Endothelial cell of umbilical vein (primary cell): ENCODE data around the gene LZTS3. TPM values are rescaled to one million over a fixed set of nuclear protein-coding genes. Genes with fewer than 3 reads are reported as not detected.
"Not testable (repeated sequence)": the region's sequence is repeated elsewhere in the genome, so short reads cannot be mapped to it uniquely, and the experiment has no call there.

Experiments used
- BruUV-seq: library from RNA; stranded (reverse); fragments of 400-500 nt; replicated peaks from 2 replicates; lab custom pipeline; 2021; lab: Mats Ljungman, UMichigan
- CTCF ChIA-PET: fragments of 300-600, 350-600 bp; sonication (Branson Sonifier 250); formaldehyde crosslinking; loops from one replicate; lab custom pipeline; 2021; ENCODE audit warnings: antibody characterized with exemption, inconsistent platforms; lab: Charles Lee
- POLR2A ChIA-PET: fragments of 300-600, 350-600 bp; sonication (Branson Sonifier 250); formaldehyde crosslinking; loops from one replicate; lab custom pipeline; 2021; ENCODE audit warnings: antibody characterized with exemption, inconsistent platforms; lab: Charles Lee
- DNase-seq: peaks from one replicate; pipeline ENCODE4 v3.0.0-alpha.2; 2011; ENCODE audit warnings: low read depth, low spot score
- FAIRE-seq: peaks from 2 replicates; lab custom pipeline; 2011; peaks lifted over from hg19 to GRCh38; lab: Jason Lieb, UNC
- H2AFZ ChIP-seq: 2 replicates; pipeline ENCODE4 v1.6.0; 2012; ENCODE audit warnings: low read depth, low read length, control low read depth, inconsistent platforms
- H3K27ac ChIP-seq: 2 replicates; pipeline ENCODE4 v1.5.1; 2011; ENCODE audit warnings: low read depth, mild to moderate bottlenecking, control low read depth, low read length, moderate library complexity; ENCODE audit not compliant: insufficient read depth
- H3K27me3 ChIP-seq, 2 experiments: 2 replicates each; pipeline versions ENCODE4 v1.6.0 to v1.6.1; 2011; ENCODE audit warnings: low read length in 2 of 2, mixed read lengths in 1 of 2; ENCODE audit not compliant: control insufficient read depth in 2 of 2, insufficient read depth in 2 of 2
- H3K36me3 ChIP-seq, 2 experiments: 2 replicates in 1 of 2; 3 replicates in 1 of 2; pipeline ENCODE4 v1.5.1; 2011; ENCODE audit warnings: low read length in 2 of 2, mild to moderate bottlenecking in 1 of 2, moderate library complexity in 1 of 2; ENCODE audit not compliant: control insufficient read depth in 2 of 2, insufficient read depth in 2 of 2; ENCODE audit errors: extremely low read depth in 1 of 2
- H3K4me1 ChIP-seq: 3 replicates; pipeline ENCODE4 v1.5.1; 2011; ENCODE audit warnings: mild to moderate bottlenecking, low read length; ENCODE audit not compliant: control insufficient read depth, insufficient read depth; ENCODE audit errors: extremely low read depth
- H3K4me2 ChIP-seq: 2 replicates; pipeline ENCODE4 v1.6.1; 2011; ENCODE audit warnings: low read length, control low read depth, mixed read lengths; ENCODE audit not compliant: insufficient read depth
- H3K4me3 ChIP-seq, 3 experiments: fragments of 200-600 bp in 1 of 3; sonication (generic), shearing (Covaris generic) in 1 of 3; replicated peaks in 1 of 3; 2 replicates each; pipeline ENCODE4 v1.5.1; 2011 to 2016; ENCODE audit warnings: control low read depth in 3 of 3, low read length in 3 of 3, mild to moderate bottlenecking in 2 of 3, inconsistent platforms in 1 of 3, low read depth in 1 of 3, moderate library complexity in 1 of 3; ENCODE audit not compliant: insufficient read depth in 1 of 3
- H3K79me2 ChIP-seq: 2 replicates; pipeline ENCODE4 v1.6.0; 2012; ENCODE audit warnings: low read length, inconsistent platforms; ENCODE audit not compliant: control insufficient read depth, insufficient read depth
- H3K9ac ChIP-seq: replicated peaks from 2 replicates; pipeline ENCODE3; 2011; ENCODE audit warnings: low read length, control low read depth; ENCODE audit not compliant: insufficient read depth; ENCODE audit errors: extremely low read depth
- H3K9me1 ChIP-seq: replicated peaks from 3 replicates; pipeline ENCODE4 v1.6.0; 2011; ENCODE audit warnings: mild to moderate bottlenecking, low read length; ENCODE audit not compliant: control insufficient read depth, insufficient read depth; ENCODE audit errors: extremely low read depth
- H3K9me3 ChIP-seq: replicated peaks from 2 replicates; pipeline ENCODE4 v1.5.1; 2012; ENCODE audit warnings: low read length, inconsistent platforms; ENCODE audit not compliant: control insufficient read depth, insufficient read depth
- H4K20me1 ChIP-seq: replicated peaks from 2 replicates; pipeline ENCODE3; 2011; ENCODE audit warnings: mild to moderate bottlenecking, low read length; ENCODE audit not compliant: control insufficient read depth, insufficient read depth; ENCODE audit errors: extremely low read depth
- EZH2 ChIP-seq: IDR thresholded peaks from 2 replicates; pipeline ENCODE4 v1.6.1; 2012; ENCODE audit warnings: borderline replicate concordance, low read depth, mild to moderate bottlenecking, moderate library complexity, low read length, inconsistent platforms; ENCODE audit not compliant: severe bottlenecking
- FOS ChIP-seq: IDR thresholded peaks from 2 replicates; pipeline ENCODE4 v1.6.1; 2011; ENCODE audit warnings: mild to moderate bottlenecking, low read length, moderate library complexity, borderline replicate concordance; ENCODE audit not compliant: insufficient read depth
- GATA2 ChIP-seq: IDR thresholded peaks from 2 replicates; pipeline ENCODE4 v1.7.0; 2011; ENCODE audit warnings: low read depth, mild to moderate bottlenecking, moderate library complexity, mixed read lengths, low read length; ENCODE audit not compliant: insufficient read length, insufficient read depth
- JUN ChIP-seq: IDR thresholded peaks from 2 replicates; pipeline ENCODE4 v1.6.1; 2011; ENCODE audit warnings: borderline replicate concordance, low read depth; ENCODE audit not compliant: insufficient read length, insufficient read depth
- MYC ChIP-seq: IDR thresholded peaks from one replicate; pipeline ENCODE4 v1.6.1; 2011; ENCODE audit warnings: mild to moderate bottlenecking, low read depth, low read length
- POLR2A ChIP-seq: IDR thresholded peaks from 2 replicates; pipeline ENCODE4 v1.6.1; 2012; ENCODE audit warnings: low read depth, mild to moderate bottlenecking, control low read depth, low read length
- POLR2AphosphoS5 ChIP-seq: IDR thresholded peaks from 2 replicates; pipeline ENCODE4 v1.6.1; 2012; ENCODE audit warnings: low read depth, mild to moderate bottlenecking, control low read depth, low read length, moderate library complexity; ENCODE audit not compliant: insufficient read depth
- dilution Hi-C: fragments of 300-500 bp; cut with MboI; formaldehyde crosslinking; loops from one replicate; pipeline ENCODE4 v1.15.0; 2019; ENCODE audit warnings: low sequenced_read_pairs; ENCODE audit not compliant: extremely low pct_ligation_motif_present
- intact Hi-C: fragments of 100-400 bp; cut with micrococcal nuclease; formaldehyde crosslinking; loops from one replicate; pipeline ENCODE4 v1.10.0; 2022
- polyA plus RNA-seq, 4 experiments: library from polyadenylated mRNA; depleted of rRNA in 3 of 4; stranded (reverse) in 3 of 4; unstranded in 1 of 4; fragments of >200 nt; gene quantifications; 2 replicates each; pipeline versions ENCODE4 v1.2.1 to v1.2.3, GENCODE V29; 2011 to 2012; ENCODE audit warnings: missing spikeins in 1 of 4
- total RNA-seq: library from RNA; stranded (reverse); gene quantifications from 2 replicates; pipeline ENCODE4 v1.2.3, GENCODE V29; 2021
- TF ChIP-seq, protein P1 (sequence below), 2 donors: IDR thresholded peaks; 1 replicate in 1 of 2; 2 replicates in 1 of 2; pipeline ENCODE4 v1.5.1; 2011; ENCODE audit warnings: low read length in 2 of 2, mild to moderate bottlenecking in 2 of 2, moderate library complexity in 2 of 2, control low read depth in 1 of 2, inconsistent platforms in 1 of 2, low read depth in 1 of 2; ENCODE audit not compliant: insufficient read depth in 1 of 2; ENCODE audit errors: extremely low read depth in 1 of 2
- TF ChIP-seq, protein P2 (sequence below): IDR thresholded peaks from 2 replicates; pipeline ENCODE4 v1.6.1; 2011; ENCODE audit not compliant: insufficient read depth, insufficient read length

LZTS3 gene
- total and polyA plus RNA-seq, 2 donors (not counting 3 experiments of a cell fraction or from before 2014, with no cell fraction given), result 4.5 to 5.7 TPM

GRCh38 chr20:3183896-3184612 is 10.7 kb upstream of the LZTS3 start:
- Histone ChIP-seq H3K27ac (no peak overlapping the region), H3K4me2 (no peak overlapping the region), H3K9me3 (no peaks in the 10 kb centered on the region), H3K27me3 (no peaks in the 10 kb centered on the region), H3K9me1 (no peaks in the 10 kb centered on the region), H3K79me2 (no peaks in the 10 kb centered on the region), H4K20me1 (no peaks in the 10 kb centered on the region), H3K4me1 (peaks cover 3% of the 10 kb centered on the region), H2AFZ (no peak overlapping the region), H3K4me3 (no peak overlapping the region), H3K36me3 (no peaks in the 10 kb centered on the region), H3K9ac (no peak overlapping the region)
- intact Hi-C loops (no loop called here), dilution Hi-C loops (no loop called here)
- POLR2A ChIA-PET, result interaction anchor here (0.7 kb wide), 1 partner anchor 36 kb away, joined by 8 read pairs; no protein-coding TSS in a partner anchor
- no TSS peak for BruUV-seq
- FAIRE-seq (no peak), DNase-seq (no peak)
- CTCF ChIA-PET, result interaction anchor here (0.6 to 0.9 kb wide), 2 partner anchors 9 to 130 kb away, joined by 3 read pairs; no protein-coding TSS in a partner anchor
- TF ChIP-seq, protein P1, sequence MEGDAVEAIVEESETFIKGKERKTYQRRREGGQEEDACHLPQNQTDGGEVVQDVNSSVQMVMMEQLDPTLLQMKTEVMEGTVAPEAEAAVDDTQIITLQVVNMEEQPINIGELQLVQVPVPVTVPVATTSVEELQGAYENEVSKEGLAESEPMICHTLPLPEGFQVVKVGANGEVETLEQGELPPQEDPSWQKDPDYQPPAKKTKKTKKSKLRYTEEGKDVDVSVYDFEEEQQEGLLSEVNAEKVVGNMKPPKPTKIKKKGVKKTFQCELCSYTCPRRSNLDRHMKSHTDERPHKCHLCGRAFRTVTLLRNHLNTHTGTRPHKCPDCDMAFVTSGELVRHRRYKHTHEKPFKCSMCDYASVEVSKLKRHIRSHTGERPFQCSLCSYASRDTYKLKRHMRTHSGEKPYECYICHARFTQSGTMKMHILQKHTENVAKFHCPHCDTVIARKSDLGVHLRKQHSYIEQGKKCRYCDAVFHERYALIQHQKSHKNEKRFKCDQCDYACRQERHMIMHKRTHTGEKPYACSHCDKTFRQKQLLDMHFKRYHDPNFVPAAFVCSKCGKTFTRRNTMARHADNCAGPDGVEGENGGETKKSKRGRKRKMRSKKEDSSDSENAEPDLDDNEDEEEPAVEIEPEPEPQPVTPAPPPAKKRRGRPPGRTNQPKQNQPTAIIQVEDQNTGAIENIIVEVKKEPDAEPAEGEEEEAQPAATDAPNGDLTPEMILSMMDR (IDR thresholded peaks at IDR 0.05; ENCODE audit: extremely low read depth in 1 of 2, insufficient read depth in 1 of 2, low read depth in 1 of 2, low read length in 2 of 2), result no peak
- TF ChIP-seq GATA2 (no peak), MYC (no peak), POLR2AphosphoS5 (no peak), POLR2A (no peak), FOS (no peak), JUN (no peak), EZH2 (no peak)
- TF ChIP-seq, protein P2, sequence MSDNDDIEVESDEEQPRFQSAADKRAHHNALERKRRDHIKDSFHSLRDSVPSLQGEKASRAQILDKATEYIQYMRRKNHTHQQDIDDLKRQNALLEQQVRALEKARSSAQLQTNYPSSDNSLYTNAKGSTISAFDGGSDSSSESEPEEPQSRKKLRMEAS, result no peak

- POLR2A ChIA-PET, H3K4me1 ChIP-seq, H4K20me1 ChIP-seq, dilution Hi-C loops, H3K79me2 ChIP-seq, H3K9ac ChIP-seq, intact Hi-C loops, H3K27me3 ChIP-seq, FAIRE-seq, H3K4me2 ChIP-seq, DNase-seq, H3K36me3 ChIP-seq, H3K4me3 ChIP-seq, CTCF ChIA-PET, H3K9me1 ChIP-seq, BruUV-seq, H2AFZ ChIP-seq, H3K27ac ChIP-seq, H3K9me3 ChIP-seq: not testable (repeated sequence)
Observed at GRCh38 chr20:3182429-3182828, 9.1 kb upstream of the LZTS3 start.
